Loucy (cell line): ENCODE data around the gene TBRG1.

ENCODE experiments used
- H2AFZ ChIP-seq: fragments of 200-600 bp; sonication (generic); 2 replicates; pipeline ENCODE4 v1.6.0; 2016; ENCODE audit warnings: antibody characterized with exemption, mild to moderate bottlenecking, low read length, moderate library complexity
- H3F3A ChIP-seq: fragments of 200-600 bp; 2 replicates; pipeline ENCODE4 v1.6.0; 2016; ENCODE audit warnings: antibody characterized with exemption, low read depth, mild to moderate bottlenecking
- H3K27me3 ChIP-seq: fragments of 200-600 bp; sonication (generic); 2 replicates; pipeline ENCODE4 v1.6.1; 2014; ENCODE audit warnings: low read length, mild to moderate bottlenecking; ENCODE audit not compliant: insufficient read depth, poor library complexity, severe bottlenecking
- H3K36me3 ChIP-seq: fragments of 200-600 bp; sonication (generic); 2 replicates; pipeline ENCODE4 v1.6.1; 2016; ENCODE audit warnings: low read length; ENCODE audit not compliant: insufficient read depth
- H3K4me1 ChIP-seq: fragments of 200-600 bp; sonication (generic); 2 replicates; pipeline ENCODE4 v1.5.1; 2014; ENCODE audit warnings: low read length, mild to moderate bottlenecking; ENCODE audit not compliant: insufficient read depth, poor library complexity, severe bottlenecking
- H3K4me2 ChIP-seq: fragments of 200-600 bp; sonication (generic); 2 replicates; pipeline ENCODE4 v1.6.0; 2014; ENCODE audit warnings: antibody characterized with exemption, low read length, low read depth, mild to moderate bottlenecking; ENCODE audit not compliant: poor library complexity, severe bottlenecking
- H3K4me3 ChIP-seq: fragments of 200-600 bp; sonication (generic); 2 replicates; pipeline ENCODE4 v1.5.1; 2014; ENCODE audit warnings: low read length, mild to moderate bottlenecking, mixed read lengths; ENCODE audit not compliant: poor library complexity, severe bottlenecking
- H3K79me2 ChIP-seq: fragments of 200-600 bp; sonication (generic); 2 replicates; pipeline ENCODE4 v1.6.1; 2014; ENCODE audit warnings: low read length; ENCODE audit not compliant: insufficient read depth
- H3K9ac ChIP-seq: fragments of 200-600 bp; sonication (generic); 2 replicates; pipeline ENCODE4 v1.6.0; 2014; ENCODE audit warnings: mild to moderate bottlenecking, low read depth, low read length, moderate library complexity; ENCODE audit not compliant: poor library complexity, severe bottlenecking
- H3K9me2 ChIP-seq: fragments of 200-600 bp; sonication (generic); replicated peaks from 2 replicates; pipeline ENCODE4 v1.6.1; 2016; ENCODE audit warnings: low read depth, low read length, mixed read lengths
- H3K9me3 ChIP-seq: fragments of 200-600 bp; sonication (generic); 2 replicates; pipeline ENCODE4 v1.6.1; 2014; ENCODE audit warnings: mild to moderate bottlenecking, antibody characterized with exemption, low read length, low read depth; ENCODE audit not compliant: insufficient read depth
- H4K20me1 ChIP-seq: fragments of 200-600 bp; sonication (generic); 2 replicates; pipeline ENCODE4 v1.6.0; 2014; ENCODE audit warnings: antibody characterized with exemption, low read length, mild to moderate bottlenecking; ENCODE audit not compliant: insufficient read depth, poor library complexity, severe bottlenecking
- CTCF ChIP-seq: fragments of 200-600 bp; sonication (generic); conservative IDR thresholded peaks from 2 replicates; pipeline ENCODE4 v1.5.1; 2014; ENCODE audit warnings: mild to moderate bottlenecking, antibody characterized with exemption, low read length
- EZH2phosphoT487 ChIP-seq: fragments of 200-600 bp; IDR thresholded peaks from 2 replicates; pipeline ENCODE4 v1.6.1; 2018; ENCODE audit warnings: antibody characterized with exemption, mild to moderate bottlenecking, moderate library complexity, borderline replicate concordance

The TBRG1 gene

GRCh38 chr11:124639186-124639585 is 16.5 kb downstream of the TBRG1 start:
- Histone ChIP-seq H3K4me1 (peaks cover 14% of the 10 kb centered on the region), H3K36me3 (peaks cover 32% of the 10 kb centered on the region; the same call in 1 of the 2 replicates), H3K4me3 (no peak overlapping the region), H3K79me2 (no peaks in the 10 kb centered on the region), H3K9ac (no peak overlapping the region), H3K9me3 (no peaks in the 10 kb centered on the region), H3K4me2 (no peak overlapping the region), H3K9me2 (no peaks in the 10 kb centered on the region), H3F3A (no peaks in the 10 kb centered on the region), H2AFZ (no peak overlapping the region), H3K27me3 (no peaks in the 10 kb centered on the region), H4K20me1 (no peaks in the 10 kb centered on the region)
- TF ChIP-seq EZH2phosphoT487 (no peak), CTCF (no peak)

GRCh38 chr11:124640666-124641065 is 18.0 kb downstream of the TBRG1 start:
- Histone ChIP-seq H3K36me3 (peaks cover 23% of the 10 kb centered on the region; the same call in 1 of the 2 replicates), H3K4me1 (peaks cover 14% of the 10 kb centered on the region), H3K9ac (no peak overlapping the region), H3K9me3 (no peaks in the 10 kb centered on the region), H3K27me3 (no peaks in the 10 kb centered on the region), H3F3A (no peaks in the 10 kb centered on the region), H2AFZ (no peak overlapping the region), H3K4me3 (no peak overlapping the region), H3K4me2 (no peak overlapping the region), H4K20me1 (no peaks in the 10 kb centered on the region), H3K9me2 (no peaks in the 10 kb centered on the region), H3K79me2 (no peaks in the 10 kb centered on the region)
- no peak for TF ChIP-seq EZH2phosphoT487
- TF ChIP-seq CTCF = peak; percentile 30; the same call in 1 of the 2 replicates

- Histone ChIP-seq H3K4me1 (peaks cover 14% of the 10 kb centered on the region), H3K9ac (no peak overlapping the region), H3K79me2 (no peaks in the 10 kb centered on the region), H4K20me1 (no peaks in the 10 kb centered on the region), H3K4me3 (no peak overlapping the region), H2AFZ (no peak overlapping the region), H3F3A (no peaks in the 10 kb centered on the region), H3K9me2 (no peaks in the 10 kb centered on the region), H3K36me3 (peaks cover 4% of the 10 kb centered on the region; the same call in 1 of the 2 replicates), H3K27me3 (no peaks in the 10 kb centered on the region), H3K4me2 (no peak overlapping the region), H3K9me3 (no peaks in the 10 kb centered on the region)
- no peak for TF ChIP-seq CTCF
- TF ChIP-seq EZH2phosphoT487 = no peak
Measured at GRCh38 chr11:124642628-124643027, 20.0 kb downstream of the TBRG1 start.
